Measurements from ENCODE around the gene NPEPL1.

NPEPL1 gene

DNA sequence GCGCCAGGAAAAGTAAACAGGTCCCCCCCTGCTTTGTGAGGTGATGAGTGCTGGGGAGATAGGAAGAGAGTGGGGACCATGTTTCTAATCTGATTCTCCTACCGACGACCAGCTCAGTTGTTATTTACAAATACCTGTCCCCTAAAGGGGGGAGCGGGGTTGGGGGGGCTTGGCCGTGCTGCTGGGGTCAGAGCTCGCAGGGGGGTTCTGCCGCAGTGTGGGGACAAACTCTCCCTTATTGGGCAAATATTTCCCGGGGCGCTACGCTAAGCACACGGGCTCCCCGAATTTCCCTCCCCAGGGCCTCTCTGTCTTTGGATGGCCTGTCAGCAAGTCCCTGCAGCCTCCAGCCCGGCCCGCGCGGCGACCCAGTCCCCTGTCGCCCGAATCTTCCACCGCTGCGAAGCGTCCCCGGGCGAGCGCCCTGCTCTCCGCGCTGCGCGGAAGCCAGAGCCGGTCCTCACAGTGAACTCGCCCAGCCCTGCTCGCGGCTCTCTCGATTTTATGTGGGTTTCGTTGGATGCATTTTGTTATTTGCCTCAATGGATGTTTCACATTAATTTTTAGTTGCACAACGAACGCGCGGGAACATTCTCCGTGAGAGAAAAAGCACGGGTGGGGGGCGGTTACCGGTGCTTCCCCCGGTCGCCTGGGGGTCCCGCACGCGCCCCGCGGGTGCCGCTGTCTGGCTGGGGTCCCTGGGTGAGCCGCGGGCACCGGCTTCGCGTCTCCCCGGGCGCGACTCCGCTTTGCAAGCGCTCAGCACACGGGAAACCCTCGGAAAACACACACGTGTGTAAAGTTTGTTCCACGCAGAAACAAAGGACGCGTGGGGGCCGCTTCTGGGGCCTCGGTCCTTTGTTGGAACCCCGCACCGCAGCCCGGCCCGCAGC, 43.1 kb upstream of the NPEPL1 start:
- DNase-seq (ENCODE audit: insufficient read length, low spot score) (no peak), FAIRE-seq (no peak)
- TF ChIP-seq SPI1 (IDR thresholded peaks at IDR 0.05; ENCODE audit: low read depth, low read length), result no peak
- TF ChIP-seq POU2F2 (IDR thresholded peaks at IDR 0.05; ENCODE audit: low read depth, low read length), result no peak
- TF ChIP-seq POLR2A (IDR thresholded peaks at IDR 0.05; ENCODE audit: low read depth, low read length), result no peak
- no peak for TF ChIP-seq PAX5 (IDR thresholded peaks at IDR 0.05; ENCODE audit: insufficient read depth, low read length, severe bottlenecking)
- TF ChIP-seq POLR2AphosphoS5 (IDR thresholded peaks at IDR 0.05; ENCODE audit: low read depth, low read length), result no peak
- TF ChIP-seq TAF1 (IDR thresholded peaks at IDR 0.05; ENCODE audit: low read depth, low read length), result no peak

GRCh38 chr20:58650181-58650775, 42.3 kb upstream of the NPEPL1 start:
- TF ChIP-seq SPI1 (IDR thresholded peaks at IDR 0.05; ENCODE audit: low read depth, low read length) (no peak), POLR2AphosphoS5 (IDR thresholded peaks at IDR 0.05; ENCODE audit: low read depth, low read length) (no peak), POLR2A (IDR thresholded peaks at IDR 0.05; ENCODE audit: low read depth, low read length) (no peak), TAF1 (IDR thresholded peaks at IDR 0.05; ENCODE audit: low read depth, low read length) (no peak), PAX5 (IDR thresholded peaks at IDR 0.05; ENCODE audit: insufficient read depth, low read length, severe bottlenecking) (no peak), POU2F2 (IDR thresholded peaks at IDR 0.05; ENCODE audit: low read depth, low read length) (no peak)
- no peak for FAIRE-seq
- peak; percentile 63 for DNase-seq (ENCODE audit: insufficient read length, low spot score)

DNA sequence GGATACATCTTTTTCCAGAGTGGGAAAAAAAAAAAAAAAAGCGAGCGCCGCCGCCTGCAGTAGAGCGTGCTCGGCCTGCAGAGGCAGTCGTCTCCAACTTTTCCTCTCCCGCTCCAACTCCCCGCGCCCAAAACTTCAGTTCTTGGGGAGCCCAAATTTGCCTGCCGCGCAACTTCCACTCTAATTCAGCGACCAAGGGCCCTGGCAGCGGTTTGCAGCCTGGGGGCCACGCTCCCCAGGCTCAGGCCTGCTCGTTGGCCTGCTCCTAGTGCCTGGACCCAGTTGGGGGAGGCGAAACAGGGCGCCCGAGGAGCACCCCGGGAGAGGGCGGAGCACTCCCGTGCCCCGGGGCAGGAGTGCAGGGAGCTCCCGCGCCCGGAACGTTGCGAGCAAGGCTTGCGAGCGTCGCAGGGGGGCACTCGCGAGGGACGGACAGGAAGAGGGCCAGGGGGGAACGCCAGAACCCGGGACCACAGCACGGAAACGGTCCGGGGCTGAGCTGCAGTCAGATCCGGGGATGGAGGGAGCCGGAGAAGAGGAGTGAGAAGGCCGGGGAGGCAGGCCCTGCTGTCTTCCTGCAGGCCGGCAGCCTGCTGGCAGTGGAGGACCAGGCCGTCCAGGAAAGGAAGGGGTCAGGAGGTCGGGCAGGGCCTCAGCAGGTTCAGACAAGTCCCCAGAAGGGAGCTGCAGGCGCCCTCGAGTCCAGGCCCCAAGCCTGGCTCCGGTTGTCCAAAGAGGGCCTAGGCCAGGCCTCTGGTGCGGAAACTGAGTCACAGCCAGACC, 41.6 kb upstream of the NPEPL1 start, which contains the start of gene STX16:
STX16 (plus strand) TSS at position 508 of the 783 bp plus-strand sequence. CDS start 724 bp downstream, outside the sequence.
- DNase-seq (ENCODE audit: insufficient read length, low spot score), result peak; percentile 92
- FAIRE-seq, result peak; percentile 58

GRCh38 chr20:58651559-58651945, 41.0 kb upstream of the NPEPL1 start:
- no peak for TF ChIP-seq TAF1 (IDR thresholded peaks at IDR 0.05; ENCODE audit: low read depth, low read length)
- TF ChIP-seq POU2F2 (IDR thresholded peaks at IDR 0.05; ENCODE audit: low read depth, low read length), result no peak
- DNase-seq (ENCODE audit: insufficient read length, low spot score) (no peak), FAIRE-seq (no peak)

More for the DNA sequence above, 41.6 kb upstream of the NPEPL1 start, which contains the start of gene STX16:
- TF ChIP-seq POLR2A (IDR thresholded peaks at IDR 0.05; ENCODE audit: low read depth, low read length) (peak; percentile 90), SPI1 (IDR thresholded peaks at IDR 0.05; ENCODE audit: low read depth, low read length) (no peak), TAF1 (IDR thresholded peaks at IDR 0.05; ENCODE audit: low read depth, low read length) (peak; percentile 95), POU2F2 (IDR thresholded peaks at IDR 0.05; ENCODE audit: low read depth, low read length) (peak; percentile 95), PAX5 (IDR thresholded peaks at IDR 0.05; ENCODE audit: insufficient read depth, low read length, severe bottlenecking) (peak; percentile 61), POLR2AphosphoS5 (IDR thresholded peaks at IDR 0.05; ENCODE audit: low read depth, low read length) (peak; percentile 88)

DNA sequence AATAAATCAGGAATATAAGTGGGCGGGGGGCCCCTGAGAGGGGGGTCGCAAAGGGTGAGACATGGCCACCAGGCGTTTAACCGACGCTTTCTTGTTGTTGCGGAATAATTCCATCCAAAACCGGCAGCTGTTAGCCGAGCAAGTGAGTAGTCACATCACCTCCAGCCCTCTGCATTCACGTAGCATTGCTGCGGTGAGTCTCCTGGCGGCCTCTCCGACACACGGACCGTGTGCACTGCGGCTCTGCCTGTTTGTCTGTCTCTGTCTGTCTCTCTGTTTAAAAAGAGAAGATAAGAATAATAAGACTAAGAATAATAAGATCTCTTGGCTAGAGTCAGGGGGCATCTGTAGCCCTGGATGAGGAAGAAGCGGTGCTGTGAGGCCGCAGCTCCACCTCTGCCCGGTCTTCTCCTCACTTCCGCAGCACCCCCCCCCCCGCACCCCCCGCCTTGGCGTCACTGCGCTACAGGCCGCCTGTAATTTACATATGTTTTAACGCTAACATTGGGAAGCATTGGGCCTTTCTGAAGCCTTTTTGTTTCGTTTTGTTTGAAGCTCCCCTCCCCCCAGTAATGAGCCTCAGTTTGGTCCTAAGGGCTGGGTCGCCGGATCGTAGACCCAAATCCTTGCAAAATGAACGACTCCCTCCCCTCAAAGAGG, 40.5 kb upstream of the NPEPL1 start:
- peak; percentile 5 for FAIRE-seq
- peak; percentile 56 for DNase-seq (ENCODE audit: insufficient read length, low spot score)
- TF ChIP-seq POLR2AphosphoS5 (IDR thresholded peaks at IDR 0.05; ENCODE audit: low read depth, low read length) (0 out of 2 replicates have a peak, but pooled peaks have one; percentile 52), SPI1 (IDR thresholded peaks at IDR 0.05; ENCODE audit: low read depth, low read length) (peak; percentile 48), PAX5 (IDR thresholded peaks at IDR 0.05; ENCODE audit: insufficient read depth, low read length, severe bottlenecking) (no peak), TAF1 (IDR thresholded peaks at IDR 0.05; ENCODE audit: low read depth, low read length) (peak; percentile 72), POU2F2 (IDR thresholded peaks at IDR 0.05; ENCODE audit: low read depth, low read length) (peak; percentile 65; the same call in 1 of the 2 replicates), POLR2A (IDR thresholded peaks at IDR 0.05; ENCODE audit: low read depth, low read length) (peak; percentile 57; the same call in 1 of the 2 replicates)

- FAIRE-seq, result no peak
- DNase-seq (ENCODE audit: insufficient read length, low spot score), result no peak
- TF ChIP-seq SPI1 (IDR thresholded peaks at IDR 0.05; ENCODE audit: low read depth, low read length) (no peak), PAX5 (IDR thresholded peaks at IDR 0.05; ENCODE audit: insufficient read depth, low read length, severe bottlenecking) (no peak), TAF1 (IDR thresholded peaks at IDR 0.05; ENCODE audit: low read depth, low read length) (no peak), POU2F2 (IDR thresholded peaks at IDR 0.05; ENCODE audit: low read depth, low read length) (no peak)
Observed at GRCh38 chr20:58652606-58653294, 39.9 kb upstream of the NPEPL1 start.

DNA sequence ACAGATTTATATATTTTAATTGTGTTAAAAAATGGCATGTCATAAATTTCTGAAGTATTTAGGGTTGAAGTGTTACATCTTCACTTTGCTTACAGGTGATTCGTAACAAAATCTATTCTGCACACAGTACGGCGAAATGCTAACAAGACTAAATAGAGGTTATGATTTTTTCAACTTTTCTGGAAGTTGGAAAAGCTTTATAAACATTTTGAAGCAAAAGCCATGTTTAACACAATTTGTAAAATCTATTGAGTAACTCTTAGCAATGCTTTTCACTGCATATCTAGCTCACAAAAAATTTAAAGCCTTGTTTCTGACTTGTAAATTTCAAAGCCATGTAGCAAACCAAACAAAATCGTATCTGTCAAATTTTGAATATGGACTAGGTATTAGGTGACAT, 38.3 kb upstream of the NPEPL1 start:
- FAIRE-seq (no peak), DNase-seq (ENCODE audit: insufficient read length, low spot score) (no peak)
- no peak for TF ChIP-seq TAF1 (IDR thresholded peaks at IDR 0.05; ENCODE audit: low read depth, low read length)

DNA sequence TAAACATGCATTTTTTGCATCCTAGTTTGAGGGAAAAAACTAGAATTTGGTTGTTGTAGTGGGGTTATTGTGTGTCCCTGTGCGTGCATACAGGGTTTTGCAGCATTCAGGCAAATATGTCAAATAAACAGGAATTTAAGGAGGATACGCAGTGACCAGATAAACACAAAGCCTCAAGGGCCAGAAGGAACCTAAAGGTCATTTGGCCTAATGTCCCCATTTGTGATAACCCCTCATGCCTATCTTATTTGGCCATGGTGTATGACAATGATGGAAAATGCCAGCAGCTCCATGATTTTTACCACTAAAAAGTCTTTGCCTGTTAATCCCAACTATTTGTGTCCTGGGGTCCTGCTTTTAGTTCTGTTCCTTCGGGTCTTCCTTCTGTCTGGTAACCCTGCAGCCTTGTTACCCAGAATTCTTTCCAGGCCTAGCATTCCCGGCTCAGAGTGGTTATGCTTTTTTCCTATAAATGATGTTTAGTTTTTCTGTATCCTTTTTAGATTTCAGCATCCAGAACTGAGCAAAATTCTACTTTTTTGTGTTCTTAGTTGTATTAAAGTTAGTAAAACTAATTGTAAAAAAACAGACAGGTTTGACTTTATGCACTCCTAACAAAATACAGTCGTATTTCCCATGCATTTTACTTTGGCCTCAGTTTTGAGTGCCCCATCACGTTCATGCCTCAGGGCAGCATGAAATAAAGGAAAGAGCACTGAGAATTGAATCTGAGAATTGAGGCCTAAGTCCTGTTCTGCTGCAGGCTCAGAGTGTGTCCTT, 37.1 kb upstream of the NPEPL1 start:
- FAIRE-seq (no peak), DNase-seq (ENCODE audit: insufficient read length, low spot score) (no peak)
- TF ChIP-seq POLR2A (IDR thresholded peaks at IDR 0.05; ENCODE audit: low read depth, low read length) (no peak), POLR2AphosphoS5 (IDR thresholded peaks at IDR 0.05; ENCODE audit: low read depth, low read length) (no peak), POU2F2 (IDR thresholded peaks at IDR 0.05; ENCODE audit: low read depth, low read length) (no peak), TAF1 (IDR thresholded peaks at IDR 0.05; ENCODE audit: low read depth, low read length) (no peak), SPI1 (IDR thresholded peaks at IDR 0.05; ENCODE audit: low read depth, low read length) (no peak), PAX5 (IDR thresholded peaks at IDR 0.05; ENCODE audit: insufficient read depth, low read length, severe bottlenecking) (no peak)

All from GM12891 (cell line).